HG03432 (cell line): Measurements from ENCODE around the gene ZNF592.

ENCODE experiments used
- ATAC-seq: cut with Tn5 transposase; IDR thresholded peaks from one replicate; pipeline ENCODE4 v1.9.1; 2021; ENCODE audit warnings: mild to moderate bottlenecking, moderate library complexity; ENCODE audit not compliant: unreplicated experiment

The ZNF592 gene

DNA sequence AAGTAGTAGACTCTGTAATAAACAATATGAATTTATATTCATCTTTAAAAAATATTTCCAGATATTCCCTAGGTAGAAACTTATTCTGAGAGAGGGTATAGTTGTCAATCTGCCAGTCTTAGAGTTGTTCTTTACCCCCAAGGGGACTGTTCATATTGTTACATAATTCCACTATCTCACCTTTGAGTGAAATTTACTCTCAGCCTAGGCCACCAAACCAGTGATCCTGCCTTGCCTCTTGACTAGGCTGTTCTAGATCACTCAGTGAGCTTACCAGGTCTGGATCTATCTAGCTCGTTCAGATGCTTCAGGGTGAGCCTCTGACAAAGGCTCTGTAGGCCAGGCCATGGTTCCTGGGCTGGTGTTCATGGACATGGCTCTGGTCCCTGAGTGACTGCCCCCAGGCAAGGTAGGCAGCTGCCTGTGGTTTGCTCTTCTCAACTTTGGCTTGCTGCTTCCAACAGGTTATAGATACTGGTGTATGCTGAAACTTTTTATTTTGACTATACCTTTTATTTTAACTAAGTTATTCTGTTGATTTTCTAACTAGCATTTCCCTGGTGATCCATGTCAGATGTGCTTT is 27.6 kb downstream of the ZNF592 start:
- no peak for ATAC-seq

DNA sequence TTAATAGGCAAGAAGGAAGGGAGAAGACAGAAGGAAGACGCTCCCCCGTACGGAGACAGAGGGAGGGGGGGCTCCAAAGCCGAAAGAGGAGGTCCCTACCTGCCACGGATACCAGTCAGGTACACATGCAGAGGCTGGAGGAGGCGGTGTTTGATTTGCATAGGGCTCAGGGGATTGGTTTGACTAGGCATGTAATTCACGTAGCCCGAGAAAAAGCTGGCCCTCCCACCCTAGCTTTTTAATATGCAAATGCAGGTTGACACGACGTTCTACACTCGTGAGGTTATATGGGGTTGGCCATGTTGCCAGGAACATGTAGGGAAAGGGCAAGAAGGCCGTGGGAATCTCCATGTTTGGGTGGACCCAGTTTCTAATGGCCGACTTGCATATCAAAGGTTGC is 29.8 kb downstream of the ZNF592 start:
- ATAC-seq = no peak

DNA sequence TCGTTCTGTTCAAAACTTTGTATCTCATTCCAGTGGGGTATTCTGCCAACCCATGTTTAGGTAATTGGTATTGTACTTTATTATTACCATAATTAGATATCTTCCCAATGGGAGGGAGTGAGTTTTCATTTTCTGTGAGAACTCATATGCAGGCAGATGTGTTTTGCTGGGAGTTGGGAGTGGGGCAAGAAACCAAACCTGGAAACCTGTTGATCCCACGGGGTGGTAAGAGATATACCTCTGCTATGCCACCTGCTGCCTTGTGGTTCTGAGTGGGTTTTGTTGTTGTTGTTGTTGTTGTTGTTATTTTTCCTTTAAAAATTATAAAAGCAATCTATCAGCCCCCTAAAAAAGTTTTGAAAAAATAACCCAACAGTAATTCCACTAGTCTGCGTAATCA is 32.1 kb downstream of the ZNF592 start:
- ATAC-seq = no peak

DNA sequence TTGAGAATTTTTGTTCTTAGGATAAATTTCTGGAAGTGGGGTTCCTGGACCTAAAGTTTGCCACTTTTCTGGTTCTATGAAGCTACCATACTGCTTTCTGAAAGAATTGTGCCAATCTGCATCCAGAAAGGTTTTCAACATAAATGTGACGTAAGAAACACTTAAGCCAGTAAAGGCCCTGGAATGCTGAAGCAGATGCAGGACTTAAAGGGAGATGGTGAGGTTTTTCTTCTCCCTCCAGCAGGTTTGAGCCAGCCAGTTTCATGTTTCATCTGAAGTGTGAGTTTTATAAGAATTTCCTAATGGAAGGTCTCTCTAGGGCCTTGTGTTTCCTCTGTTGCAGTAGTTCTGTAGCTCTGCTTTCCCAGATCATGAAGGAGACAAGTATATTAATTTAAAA is 33.1 kb downstream of the ZNF592 start:
- no peak for ATAC-seq

DNA sequence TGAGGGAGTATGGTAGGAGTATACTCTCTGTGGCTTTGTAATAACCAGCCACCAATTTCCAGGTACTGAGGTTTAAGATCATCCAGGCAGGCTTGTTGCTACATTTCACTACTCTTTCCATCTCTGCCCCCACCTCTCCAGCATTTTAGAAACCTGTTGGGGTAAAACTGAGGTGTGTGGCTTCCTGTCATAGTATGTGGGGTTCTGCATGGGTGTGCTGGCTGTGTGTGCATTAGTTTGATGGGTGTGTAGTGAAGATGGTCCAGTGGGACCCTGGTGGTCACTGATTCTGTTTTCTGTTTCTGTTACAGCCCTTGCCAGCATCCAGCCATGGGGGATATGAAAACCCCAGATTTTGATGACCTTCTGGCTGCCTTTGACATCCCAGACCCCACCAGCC is 34.0 kb downstream of the ZNF592 start:
- no peak for ATAC-seq

DNA sequence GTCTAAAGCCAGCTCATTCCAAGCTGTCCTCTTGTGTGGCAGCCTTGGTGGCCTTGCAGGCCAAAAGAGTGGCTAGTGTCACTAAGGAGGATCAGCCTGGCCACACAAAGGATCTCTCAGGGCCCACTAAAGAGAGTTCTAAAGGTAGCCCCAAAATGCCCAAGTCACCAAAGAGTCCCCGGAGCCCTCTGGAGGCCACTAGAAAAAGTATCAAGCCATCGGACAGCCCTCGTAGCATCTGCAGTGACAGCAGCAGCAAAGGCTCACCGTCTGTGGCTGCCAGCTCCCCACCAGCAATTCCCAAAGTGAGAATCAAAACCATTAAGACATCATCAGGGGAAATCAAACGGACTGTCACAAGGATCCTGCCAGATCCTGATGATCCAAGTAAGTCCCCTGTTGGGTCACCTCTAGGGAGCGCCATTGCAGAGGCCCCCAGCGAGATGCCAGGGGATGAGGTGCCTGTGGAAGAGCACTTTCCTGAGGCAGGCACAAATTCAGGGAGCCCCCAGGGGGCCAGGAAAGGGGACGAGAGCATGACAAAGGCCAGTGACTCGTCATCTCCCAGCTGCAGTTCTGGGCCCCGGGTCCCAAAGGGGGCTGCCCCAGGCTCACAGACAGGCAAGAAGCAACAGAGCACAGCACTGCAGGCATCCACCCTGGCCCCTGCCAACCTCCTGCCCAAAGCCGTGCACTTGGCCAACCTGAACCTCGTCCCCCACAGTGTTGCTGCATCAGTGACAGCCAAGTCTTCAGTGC is 35.3 kb downstream of the ZNF592 start:
- ATAC-seq = no peak

DNA sequence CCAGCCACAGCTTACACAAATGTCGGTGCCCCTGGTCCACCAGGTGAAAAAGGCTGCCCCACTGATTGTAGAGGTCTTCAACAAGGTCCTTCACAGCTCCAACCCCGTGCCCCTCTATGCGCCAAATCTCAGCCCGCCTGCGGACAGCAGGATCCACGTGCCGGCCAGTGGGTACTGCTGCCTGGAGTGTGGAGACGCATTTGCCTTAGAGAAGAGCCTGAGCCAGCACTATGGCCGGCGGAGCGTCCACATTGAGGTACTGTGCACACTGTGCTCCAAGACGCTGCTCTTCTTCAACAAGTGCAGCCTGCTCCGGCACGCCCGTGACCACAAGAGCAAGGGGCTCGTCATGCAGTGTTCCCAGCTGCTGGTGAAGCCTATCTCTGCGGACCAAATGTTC is 35.9 kb downstream of the ZNF592 start:
- no peak for ATAC-seq

DNA sequence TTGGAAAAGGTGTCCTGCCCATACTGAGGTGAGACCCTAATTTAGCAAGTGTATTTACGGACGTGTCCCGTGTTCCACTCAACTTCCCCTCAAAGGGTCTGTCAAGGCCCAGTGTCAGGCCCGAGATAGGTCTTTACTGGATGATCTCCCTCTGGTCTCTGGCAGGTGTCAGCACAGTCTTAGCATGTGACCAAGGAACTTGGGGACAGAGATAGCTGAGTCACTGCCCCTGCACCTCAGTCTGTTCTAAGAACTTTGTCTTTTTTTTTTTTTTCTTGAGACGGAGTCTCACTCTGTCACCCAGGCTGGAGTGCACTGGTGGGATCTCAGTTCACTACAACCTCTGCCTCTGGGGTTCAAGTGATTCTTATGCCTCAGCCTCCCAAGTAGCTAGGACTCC is 36.7 kb downstream of the ZNF592 start:
- ATAC-seq = no peak

DNA sequence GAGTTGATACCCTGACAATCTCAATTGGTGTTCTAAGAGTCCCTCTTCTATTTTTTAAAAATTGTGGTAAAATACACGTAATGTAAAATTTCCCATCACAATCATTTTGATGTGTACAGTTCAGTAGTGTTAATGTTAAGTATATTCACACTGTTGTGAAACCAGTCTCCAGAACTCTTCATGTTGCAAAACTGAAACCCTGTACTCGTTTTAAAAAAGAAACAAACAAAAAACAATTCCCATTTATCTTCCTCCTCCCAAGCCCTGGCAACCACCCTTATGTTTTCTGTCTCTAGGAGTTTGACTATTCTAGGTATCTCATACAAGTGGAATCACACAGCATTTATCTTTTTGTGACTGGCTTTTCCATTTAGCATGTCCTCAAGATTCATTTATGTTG is 40.1 kb downstream of the ZNF592 start:
- no peak for ATAC-seq

DNA sequence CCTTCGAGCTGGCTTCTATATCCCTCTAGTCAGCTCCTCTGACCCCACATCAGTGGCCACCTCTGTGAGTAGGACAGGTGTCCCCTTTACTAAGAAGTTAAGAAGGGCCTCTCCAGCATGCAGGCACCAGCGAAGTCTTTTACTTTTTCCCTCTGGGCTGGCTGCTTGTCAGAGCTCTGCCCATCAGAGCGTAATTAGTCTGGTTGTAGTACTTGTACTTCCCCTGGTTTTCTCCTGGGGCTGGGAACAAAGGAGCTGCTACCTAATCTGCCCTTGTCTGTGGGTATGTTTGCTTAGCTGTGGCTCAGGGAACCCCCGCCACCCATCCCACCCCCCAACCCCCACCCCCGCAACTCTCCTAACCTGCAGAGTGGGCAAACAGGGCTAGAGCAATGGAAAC is 41.4 kb downstream of the ZNF592 start:
- ATAC-seq = no peak

DNA sequence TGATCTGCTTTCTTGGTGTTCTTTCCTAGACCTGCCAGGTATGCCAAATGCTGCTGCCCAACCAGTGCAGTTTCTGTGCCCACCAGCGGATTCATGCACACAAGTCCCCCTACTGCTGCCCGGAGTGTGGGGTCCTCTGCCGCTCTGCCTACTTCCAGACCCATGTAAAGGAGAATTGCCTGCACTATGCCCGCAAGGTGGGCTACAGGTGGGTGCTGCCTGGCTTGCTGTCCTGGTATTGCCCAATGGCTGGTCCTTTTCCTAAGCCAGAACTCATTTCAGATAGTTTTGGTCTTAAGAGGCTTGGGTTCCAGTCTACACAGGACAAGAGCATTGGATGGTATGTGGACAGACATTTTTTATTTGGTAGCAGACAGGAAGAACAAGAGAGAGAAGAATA is 42.3 kb downstream of the ZNF592 start:
- no peak for ATAC-seq

DNA sequence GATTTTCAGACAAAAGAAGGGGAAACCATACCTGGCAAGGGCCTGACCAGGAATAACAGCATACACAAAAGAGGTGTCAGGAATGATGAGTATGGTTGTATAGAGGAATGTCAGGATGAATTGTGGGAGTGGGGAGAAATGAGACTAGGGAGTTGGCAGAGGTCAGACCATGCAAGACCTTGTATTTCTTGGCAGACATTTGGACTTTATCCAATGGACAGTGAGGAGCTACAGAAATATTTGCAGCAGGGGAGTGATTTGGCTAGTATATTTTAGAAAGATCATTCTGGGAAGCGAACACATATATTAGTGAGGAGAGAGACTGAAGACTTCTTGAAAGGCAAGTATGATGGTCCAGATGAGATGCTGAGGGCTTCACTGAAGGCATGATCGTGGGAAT is 43.4 kb downstream of the ZNF592 start:
- ATAC-seq = no peak

DNA sequence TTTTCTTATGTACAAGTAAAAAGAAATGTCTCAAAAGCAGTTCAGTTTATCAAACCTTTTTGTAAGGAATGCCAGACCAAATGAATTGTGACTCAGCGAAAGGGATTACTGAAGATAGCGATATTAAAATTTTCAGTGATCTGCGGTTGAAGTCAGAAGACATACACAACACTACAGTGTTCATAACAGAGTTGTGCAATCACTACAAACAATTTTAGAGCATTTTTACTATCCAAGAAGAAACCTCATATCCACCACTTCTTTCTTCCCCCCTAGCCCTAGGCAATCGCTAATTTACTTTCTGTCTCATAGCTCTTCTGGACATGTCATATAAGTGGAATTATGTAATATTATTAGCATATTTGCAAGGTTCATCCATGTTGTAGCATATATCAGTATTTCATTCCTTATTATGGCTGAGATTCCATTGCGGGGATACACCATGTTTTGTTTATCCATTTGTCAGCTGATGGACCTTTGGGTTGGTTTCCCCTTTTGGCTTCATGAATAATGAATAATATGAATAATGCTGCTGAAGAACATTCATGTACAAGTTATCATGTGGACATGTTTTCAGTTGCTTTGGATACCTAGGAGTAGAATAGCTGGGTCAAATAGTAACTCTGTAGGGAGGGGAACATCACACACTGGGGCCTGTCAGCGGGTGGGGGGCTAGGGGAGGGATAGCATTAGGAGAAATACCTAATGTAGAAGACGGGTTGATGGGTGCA is 45.2 kb downstream of the ZNF592 start:
- no peak for ATAC-seq

DNA sequence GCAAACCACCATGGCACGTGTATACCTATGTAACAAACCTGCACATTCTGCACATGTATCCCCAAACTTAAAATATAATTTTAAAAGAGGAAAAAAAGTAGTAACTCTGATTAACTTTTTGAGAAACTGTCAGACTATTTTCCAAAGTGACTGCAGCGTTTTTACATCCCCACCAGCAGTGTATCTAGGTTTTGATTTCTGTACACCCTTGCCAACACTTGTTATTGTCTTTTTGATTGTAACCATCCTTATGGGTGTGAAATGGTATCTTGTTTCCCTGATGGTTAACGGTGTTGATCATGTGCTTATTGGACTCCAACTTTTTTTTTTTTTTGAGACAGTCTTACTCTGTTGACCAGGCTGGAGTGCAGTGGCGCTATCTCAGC is 45.8 kb downstream of the ZNF592 start:
- ATAC-seq = no peak

DNA sequence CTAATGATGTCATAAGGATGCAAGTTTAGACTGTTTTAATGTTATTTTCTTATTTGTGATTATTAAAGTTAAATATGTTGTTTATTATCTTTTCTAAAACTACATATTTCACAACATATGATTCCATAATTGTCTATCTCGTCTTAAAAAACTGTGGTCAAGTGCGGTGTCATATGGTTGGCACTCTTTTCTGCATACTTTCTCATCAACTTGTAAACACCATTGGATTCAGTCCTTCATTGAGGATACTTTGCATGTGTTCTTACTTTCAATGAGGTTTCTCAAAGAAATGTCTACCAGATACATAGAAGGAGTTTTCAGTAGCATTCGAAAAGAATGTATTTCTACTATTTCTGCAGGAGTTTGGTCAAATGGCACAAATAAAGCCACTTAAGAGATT is 46.8 kb downstream of the ZNF592 start:
- ATAC-seq = no peak

DNA sequence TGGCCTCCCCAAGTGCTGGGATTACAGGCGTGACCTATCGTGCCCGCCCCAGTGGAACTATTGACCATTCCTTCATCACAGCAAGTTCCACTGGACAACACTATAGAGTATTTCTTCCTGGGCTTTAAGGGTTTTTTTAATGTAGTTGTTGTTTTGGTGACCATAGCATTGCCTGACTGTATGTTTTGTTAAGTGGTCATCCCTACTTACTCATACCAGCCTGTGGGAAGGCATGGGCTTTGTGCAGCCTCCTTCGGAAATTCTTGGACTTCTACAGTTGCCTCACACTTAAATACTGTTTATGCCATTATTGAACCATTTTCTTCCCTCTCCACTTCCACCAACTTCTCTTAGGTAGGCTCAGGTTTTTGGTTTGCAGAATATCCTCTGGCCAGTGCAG is 48.8 kb downstream of the ZNF592 start:
- ATAC-seq = no peak

DNA sequence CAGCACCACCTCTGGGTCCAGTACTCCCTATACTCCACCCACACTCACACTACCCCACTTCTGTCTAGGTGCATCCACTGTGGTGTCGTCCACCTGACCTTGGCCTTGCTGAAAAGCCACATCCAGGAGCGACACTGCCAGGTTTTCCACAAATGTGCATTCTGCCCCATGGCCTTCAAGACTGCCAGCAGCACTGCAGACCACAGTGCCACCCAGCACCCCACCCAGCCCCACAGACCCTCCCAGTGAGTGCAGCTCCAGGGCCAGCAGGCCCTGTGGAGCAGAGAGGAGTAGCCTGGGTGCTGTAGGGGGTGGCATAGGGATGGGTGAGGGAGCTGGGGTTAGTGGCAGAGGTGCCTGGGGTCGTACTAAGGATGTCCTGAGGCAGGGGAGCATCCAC is 49.4 kb downstream of the ZNF592 start:
- no peak for ATAC-seq

DNA sequence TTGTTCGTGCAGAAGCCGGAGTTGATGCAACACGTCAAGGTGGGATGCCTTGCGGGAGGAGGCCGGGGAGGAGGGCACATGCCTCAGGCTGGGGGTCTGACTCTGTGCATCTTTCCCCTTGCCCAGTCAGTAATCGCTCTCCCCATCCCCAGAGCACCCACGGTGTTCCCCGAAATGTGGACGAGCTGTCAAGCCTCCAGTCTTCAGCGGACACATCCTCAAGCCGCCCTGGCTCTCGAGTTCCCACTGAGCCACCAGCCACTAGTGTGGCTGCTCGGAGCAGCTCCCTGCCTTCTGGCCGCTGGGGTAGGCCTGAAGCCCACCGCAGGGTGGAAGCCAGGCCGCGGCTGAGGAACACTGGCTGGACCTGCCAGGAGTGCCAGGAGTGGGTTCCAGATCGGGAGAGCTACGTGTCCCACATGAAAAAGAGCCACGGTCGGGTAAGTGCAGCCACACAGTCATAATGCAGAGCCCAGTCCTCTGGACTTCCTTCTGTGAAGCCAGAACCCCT is 50.1 kb downstream of the ZNF592 start:
- no peak for ATAC-seq

DNA sequence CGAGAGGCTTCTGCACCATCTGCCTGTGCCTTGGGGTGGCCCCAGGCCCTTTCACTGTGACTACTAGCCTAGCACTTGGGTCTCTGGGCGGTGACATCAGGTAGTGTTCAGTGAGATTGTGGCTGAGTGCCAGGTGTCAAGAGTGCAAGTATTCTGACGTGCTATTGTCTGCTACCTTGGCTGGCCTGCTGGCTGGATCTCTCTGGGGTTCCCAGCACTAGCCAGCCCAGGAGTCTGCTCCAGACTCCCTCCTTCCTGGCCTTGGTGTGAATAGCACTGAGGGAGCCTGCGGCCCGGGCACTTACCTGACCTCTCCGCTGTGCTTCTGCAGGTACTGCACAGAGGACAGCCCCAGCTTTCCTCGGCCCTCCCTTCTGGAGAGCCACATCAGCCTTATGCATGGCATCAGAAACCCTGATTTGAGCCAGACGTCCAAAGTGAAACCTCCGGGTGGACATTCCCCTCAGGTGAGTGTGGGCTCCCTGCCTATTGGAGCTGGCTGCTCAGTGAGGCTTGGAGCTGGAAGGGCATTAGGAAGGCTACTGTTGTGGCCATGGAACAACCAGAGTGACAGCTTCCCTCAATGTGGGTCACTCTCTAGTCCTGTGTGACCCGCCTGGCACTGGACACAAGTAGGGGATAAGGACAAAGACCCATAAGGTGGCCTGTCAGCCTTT is 51.3 kb downstream of the ZNF592 start:
- ATAC-seq = no peak

DNA sequence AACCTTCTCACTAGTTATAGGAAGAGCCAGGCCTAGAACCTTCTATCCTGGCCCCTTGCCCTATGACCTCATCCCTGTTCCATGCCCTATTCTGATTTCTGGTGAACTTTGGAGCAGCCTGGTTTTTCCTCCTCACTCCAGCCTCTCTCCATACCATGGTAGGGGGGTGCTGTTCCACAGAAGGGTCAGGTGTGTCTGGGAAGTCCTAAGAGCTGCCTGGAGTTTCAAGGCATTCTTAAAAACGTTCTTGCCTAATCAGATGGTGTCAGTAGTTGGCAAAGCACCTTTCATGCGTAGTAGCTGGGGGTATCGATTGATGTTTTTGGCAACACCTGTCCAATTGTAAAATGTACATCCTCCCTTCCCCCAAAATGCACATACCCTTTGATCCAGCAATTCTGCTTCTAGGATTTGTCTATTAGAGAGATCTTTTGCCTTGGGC is 52.0 kb downstream of the ZNF592 start:
- no peak for ATAC-seq
